ENCODE measurements around the gene OLFM1. TPM values are rescaled to one million over a fixed set of nuclear protein-coding genes. Genes with fewer than 3 reads are reported as not detected.

OLFM1 gene
- total and polyA plus RNA-seq, 4 donors, result 2.0 to 5.9 (median 4.4) TPM

- H3K4me1 ChIP-seq (ENCODE audit: control insufficient read depth in 4 of 4, insufficient read depth in 4 of 4, low read length in 3 of 4), result no peaks in the 10 kb centered on the region
- H3K9ac ChIP-seq (ENCODE audit: low read depth in 1 of 2, low read length in 2 of 2), result no peak overlapping the region
- no peak overlapping the region for H3K27ac ChIP-seq (ENCODE audit: low read depth in 1 of 2, low read length in 2 of 2)
- 72% methylated on average over 10 of the region's 10 CpGs for WGBS
- no peaks in the 10 kb centered on the region for H3K9me3 ChIP-seq (ENCODE audit: control insufficient read depth in 4 of 4, low read length in 3 of 4)
- TF ChIP-seq NR2F2 (IDR thresholded peaks at IDR 0.05) (no peak), GABPA (IDR thresholded peaks at IDR 0.05 in 1 of 2, conservative IDR thresholded peaks at IDR 0.05 in 1 of 2) (no peak), JUND (IDR thresholded peaks at IDR 0.05) (no peak), MAX (IDR thresholded peaks at IDR 0.05) (no peak), SP1 (IDR thresholded peaks at IDR 0.05) (no peak), YY1 (IDR thresholded peaks at IDR 0.05) (no peak)
- peaks cover 0 to 3% (median 0%) of the 10 kb centered on the region in 4 donors for H3K27me3 ChIP-seq (ENCODE audit: control insufficient read depth in 4 of 4, insufficient read depth in 4 of 4, low read length in 3 of 4)
- H3K36me3 ChIP-seq (ENCODE audit: control insufficient read depth in 4 of 4, insufficient read depth in 3 of 4, low read depth in 1 of 4, low read length in 3 of 4), result no peaks in the 10 kb centered on the region
- no peak overlapping the region for H3K4me3 ChIP-seq (ENCODE audit: low read depth in 1 of 3, low read length in 3 of 3)
- DNase-seq (ENCODE audit: low spot score), result no peak
Observed at GRCh38 chr9:135100725-135101410, 13.4 kb downstream of the OLFM1 start.

- no peaks in the 10 kb centered on the region for H3K36me3 ChIP-seq (ENCODE audit: control insufficient read depth in 4 of 4, insufficient read depth in 3 of 4, low read depth in 1 of 4, low read length in 3 of 4)
- no peaks in the 10 kb centered on the region for H3K4me1 ChIP-seq (ENCODE audit: control insufficient read depth in 4 of 4, insufficient read depth in 4 of 4, low read length in 3 of 4)
- H3K9ac ChIP-seq (ENCODE audit: low read depth in 1 of 2, low read length in 2 of 2), result no peak overlapping the region
- no peak for TF ChIP-seq TAF1 (conservative IDR thresholded peaks at IDR 0.05)
- no peak for TF ChIP-seq CTCF (IDR thresholded peaks at IDR 0.05; ENCODE audit: low read depth, low read length, missing input control)
- TF ChIP-seq HNF4G (IDR thresholded peaks at IDR 0.05), result no peak
- DNase-seq (ENCODE audit: low spot score), result no peak
- no peaks in the 10 kb centered on the region for H3K9me3 ChIP-seq (ENCODE audit: control insufficient read depth in 4 of 4, low read length in 3 of 4)
- peaks cover 0 to 3% (median 0%) of the 10 kb centered on the region in 4 donors for H3K27me3 ChIP-seq (ENCODE audit: control insufficient read depth in 4 of 4, insufficient read depth in 4 of 4, low read length in 3 of 4)
- no peak overlapping the region for H3K4me3 ChIP-seq (ENCODE audit: low read depth in 1 of 3, low read length in 3 of 3)
- 74% methylated on average over 11 of the region's 11 CpGs for WGBS
- H3K27ac ChIP-seq (ENCODE audit: low read depth in 1 of 2, low read length in 2 of 2), result no peak overlapping the region
Observed at GRCh38 chr9:135101486-135101885, 14.0 kb downstream of the OLFM1 start.

GRCh38 chr9:135101926-135102325, 14.5 kb downstream of the OLFM1 start:
- WGBS, result 77% methylated on average over 8 of the region's 8 CpGs
- no peak for DNase-seq (ENCODE audit: low spot score)
- no peaks in the 10 kb centered on the region for H3K36me3 ChIP-seq (ENCODE audit: control insufficient read depth in 4 of 4, insufficient read depth in 3 of 4, low read depth in 1 of 4, low read length in 3 of 4)
- no peaks in the 10 kb centered on the region for H3K9me3 ChIP-seq (ENCODE audit: control insufficient read depth in 4 of 4, low read length in 3 of 4)
- no peak overlapping the region for H3K9ac ChIP-seq (ENCODE audit: low read depth in 1 of 2, low read length in 2 of 2)
- no peak overlapping the region for H3K4me3 ChIP-seq (ENCODE audit: low read depth in 1 of 3, low read length in 3 of 3)
- H3K27ac ChIP-seq (ENCODE audit: low read depth in 1 of 2, low read length in 2 of 2), result no peak overlapping the region
- H3K27me3 ChIP-seq (ENCODE audit: control insufficient read depth in 4 of 4, insufficient read depth in 4 of 4, low read length in 3 of 4), result peaks cover 0 to 3% (median 0%) of the 10 kb centered on the region in 4 donors
- no peak for TF ChIP-seq FOXA1 (IDR thresholded peaks at IDR 0.05)
- no peak for TF ChIP-seq ZBTB33 (IDR thresholded peaks at IDR 0.05)
- no peak for TF ChIP-seq HNF4A (conservative IDR thresholded peaks at IDR 0.05)
- TF ChIP-seq ATF3 (IDR thresholded peaks at IDR 0.05), result no peak
- no peak for TF ChIP-seq REST (IDR thresholded peaks at IDR 0.05)
- no peak for TF ChIP-seq YY1 (IDR thresholded peaks at IDR 0.05)
- no peak for TF ChIP-seq HNF4G (IDR thresholded peaks at IDR 0.05)
- no peaks in the 10 kb centered on the region for H3K4me1 ChIP-seq (ENCODE audit: control insufficient read depth in 4 of 4, insufficient read depth in 4 of 4, low read length in 3 of 4)

Measured in liver (tissue), 9 donors.